GM18873 (cell line): ENCODE results near the gene ALOX15.
"Not testable (repeated sequence)": the region's sequence is repeated elsewhere in the genome, so short reads cannot be mapped to it uniquely, and the experiment has no call there.

ENCODE experiments used
- ATAC-seq: cut with Tn5 transposase; IDR thresholded peaks from one replicate; pipeline ENCODE4 v1.9.1; 2021; ENCODE audit warnings: mild to moderate bottlenecking, moderate library complexity, moderate number of reproducible peaks; ENCODE audit not compliant: unreplicated experiment, low FRiP score

The ALOX15 gene

DNA sequence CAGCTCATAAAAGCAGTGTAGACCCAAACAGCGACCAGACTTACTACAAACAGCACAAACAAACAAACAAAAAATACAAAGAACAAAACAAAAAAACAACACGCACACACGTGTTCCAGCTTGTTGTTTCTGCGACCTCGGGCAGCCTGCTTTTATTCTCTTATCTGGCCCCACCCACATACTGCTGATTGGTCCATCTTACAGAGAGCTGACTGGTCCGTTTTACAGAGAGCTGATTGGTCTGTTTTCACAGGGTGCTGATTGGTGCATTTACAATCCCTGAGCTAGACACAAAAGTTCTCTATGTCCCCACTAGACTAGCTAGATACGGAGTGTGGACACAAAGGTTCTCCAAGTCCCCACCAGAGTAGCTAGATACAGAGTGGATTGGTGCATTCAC, 14.5 kb upstream of the ALOX15 start:
- ATAC-seq: not testable (repeated sequence)

DNA sequence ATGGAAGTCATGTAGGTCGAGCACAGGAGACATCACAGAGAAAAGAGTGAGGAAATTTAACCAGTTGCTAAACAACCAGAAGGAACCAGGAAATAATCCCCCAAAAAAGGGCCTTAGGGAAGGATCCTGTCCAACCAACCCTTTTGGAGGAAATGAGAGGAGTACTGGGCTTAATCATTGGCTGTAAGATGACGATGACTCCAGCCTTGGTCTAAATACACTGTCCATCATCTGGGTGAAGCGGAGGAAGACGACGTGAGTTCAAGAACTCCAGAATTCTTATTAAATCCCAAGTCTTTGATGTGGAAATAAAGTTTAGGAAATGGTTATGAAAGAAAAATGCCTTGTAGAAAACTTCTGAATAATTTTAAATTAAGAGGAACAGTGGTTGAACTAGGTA, 11.5 kb upstream of the ALOX15 start:
- no peak for ATAC-seq

DNA sequence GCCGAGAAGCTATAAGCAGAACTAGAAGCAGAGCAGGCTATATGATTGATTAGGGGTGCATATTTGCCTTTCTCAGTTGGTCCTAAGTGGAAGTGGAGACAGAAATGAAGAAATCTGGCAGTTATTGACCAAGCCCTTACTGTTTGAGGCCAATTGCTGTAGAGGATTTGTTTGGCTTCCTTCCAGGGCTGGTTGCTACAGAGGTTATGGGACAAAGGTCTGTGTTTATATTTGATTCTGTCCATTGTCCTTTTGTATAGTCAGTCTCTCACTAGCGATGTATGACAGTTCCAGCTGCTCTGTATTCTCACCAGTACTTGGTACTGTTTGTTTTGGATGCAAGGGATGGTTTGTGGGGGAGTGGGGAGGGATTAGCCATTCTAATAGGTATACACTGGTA, 7.3 kb upstream of the ALOX15 start:
- no peak for ATAC-seq

DNA sequence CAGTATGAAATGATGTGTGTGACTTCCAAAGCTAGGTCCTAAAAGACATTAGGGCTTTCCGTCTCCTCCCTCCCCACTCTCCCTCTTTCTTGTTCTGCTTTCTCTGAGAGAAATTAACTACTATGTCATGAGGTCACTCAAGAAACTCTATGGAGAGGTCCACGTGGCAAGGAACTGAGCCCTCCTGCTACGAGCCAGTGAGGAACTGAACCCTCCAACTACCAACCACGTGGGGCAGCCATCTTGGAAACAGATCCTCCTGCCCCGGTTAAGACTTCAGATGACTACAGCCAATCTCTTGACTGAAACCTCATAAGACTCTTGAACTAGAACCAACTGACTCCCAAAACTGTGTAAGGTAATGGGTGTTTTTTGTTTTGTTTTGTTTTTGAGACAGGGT, 4.2 kb upstream of the ALOX15 start:
- no peak for ATAC-seq

DNA sequence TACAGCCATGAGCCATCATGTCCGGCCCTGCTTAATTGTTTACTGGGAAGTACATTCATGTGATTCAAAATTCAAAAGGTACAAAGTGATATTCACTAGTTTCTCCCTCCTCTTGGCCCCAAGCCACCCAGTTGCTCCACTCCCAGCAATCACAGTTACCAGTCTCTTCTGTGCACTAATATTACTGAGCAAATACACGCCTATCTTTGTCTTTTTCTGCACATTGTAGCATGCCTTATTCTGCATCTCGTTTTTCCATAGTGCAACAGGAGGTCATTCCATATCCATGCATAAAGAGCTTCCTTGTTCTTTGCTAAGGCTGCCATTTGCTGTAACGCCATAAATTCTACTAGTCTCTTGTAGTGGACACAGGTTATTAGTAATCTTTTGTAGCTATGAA, 2.2 kb upstream of the ALOX15 start:
- no peak for ATAC-seq

DNA sequence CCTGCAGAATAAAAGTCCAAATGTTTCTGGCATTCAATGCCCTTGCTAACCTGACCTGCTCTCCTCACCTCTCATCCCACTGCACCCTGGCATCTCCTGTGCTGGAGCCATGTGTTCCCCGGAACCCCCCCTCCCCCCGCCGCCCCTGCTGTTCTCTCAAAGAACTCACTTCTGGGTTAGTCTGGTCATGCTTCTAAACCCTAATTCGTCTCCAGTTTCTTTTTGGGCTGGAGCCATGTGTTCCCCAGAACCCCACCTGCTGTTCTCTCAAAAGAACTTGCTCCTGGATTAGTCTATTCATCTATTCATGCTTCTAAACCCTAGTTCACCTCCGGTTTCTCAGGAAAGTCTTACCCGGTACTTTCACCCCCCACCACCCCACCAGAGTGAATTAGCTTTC, 808 bp upstream of the ALOX15 start:
- no peak for ATAC-seq

DNA sequence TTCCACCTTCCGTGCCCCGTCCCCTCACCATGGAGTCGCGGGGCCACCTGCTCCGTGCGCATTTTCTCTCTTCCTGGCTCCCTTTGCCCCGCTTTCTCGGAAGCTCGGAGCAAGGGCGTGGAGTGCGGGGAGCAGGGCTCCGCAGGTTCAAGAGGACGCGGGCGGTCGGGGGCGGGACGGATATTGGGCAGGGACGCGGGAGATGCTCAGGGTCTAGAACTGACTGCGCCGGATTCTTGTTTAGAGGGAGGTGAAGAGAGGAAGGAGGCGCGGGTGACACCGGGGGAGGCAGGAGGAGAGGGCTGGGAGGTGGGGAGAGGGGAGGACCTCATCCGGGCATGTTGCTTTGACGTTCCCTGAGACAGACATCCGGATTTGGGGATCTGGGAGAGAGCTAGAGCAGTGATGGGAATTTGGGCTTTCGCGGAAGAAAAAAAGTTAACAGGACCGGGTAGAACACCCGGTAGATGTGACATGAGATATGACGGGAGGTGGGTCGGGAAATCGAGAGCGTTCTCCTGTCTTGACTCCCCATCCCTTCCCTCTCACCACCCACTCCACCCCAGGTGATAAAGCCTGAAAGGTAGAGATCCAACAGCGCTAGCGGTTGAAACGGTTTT, 799 bp downstream of the ALOX15 start:
- not testable (repeated sequence) for ATAC-seq

DNA sequence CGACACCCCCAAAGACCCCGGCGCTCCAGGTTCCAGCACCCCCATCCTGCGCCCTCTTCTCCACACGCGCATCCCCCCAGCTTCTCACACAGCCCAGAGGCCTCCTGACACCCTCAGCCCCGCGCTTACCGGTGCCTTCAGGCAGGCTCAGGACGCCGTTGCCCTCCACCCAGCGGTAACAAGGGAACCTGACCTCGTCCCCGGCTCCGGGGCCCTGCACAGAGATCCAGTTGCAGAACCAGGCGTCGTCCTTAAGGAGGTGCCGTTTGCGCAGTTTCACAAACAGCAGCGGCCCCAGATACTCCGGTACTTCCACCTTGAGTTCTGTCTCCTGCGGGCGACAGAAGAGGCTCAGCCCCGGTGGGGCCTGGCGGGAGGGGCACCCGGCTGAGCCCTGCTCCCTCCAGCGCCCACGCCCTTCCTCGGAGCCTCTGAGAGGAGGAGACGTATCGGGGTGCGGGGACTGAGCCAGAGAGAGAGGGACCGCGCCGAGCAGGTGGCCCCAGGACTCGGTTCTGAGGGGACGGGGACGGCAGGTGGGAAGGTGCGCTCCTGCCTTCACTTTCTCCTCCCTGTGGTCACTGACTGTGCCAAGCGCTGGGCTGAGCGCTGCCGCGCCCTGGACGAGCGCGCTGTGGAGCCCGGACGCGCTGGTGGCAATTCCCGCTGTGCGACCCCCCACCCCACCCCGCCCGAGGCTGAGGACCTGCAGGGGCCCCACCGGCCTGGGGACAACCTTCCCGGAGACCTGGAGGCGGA, 2.0 kb downstream of the ALOX15 start:
- not testable (repeated sequence) for ATAC-seq

DNA sequence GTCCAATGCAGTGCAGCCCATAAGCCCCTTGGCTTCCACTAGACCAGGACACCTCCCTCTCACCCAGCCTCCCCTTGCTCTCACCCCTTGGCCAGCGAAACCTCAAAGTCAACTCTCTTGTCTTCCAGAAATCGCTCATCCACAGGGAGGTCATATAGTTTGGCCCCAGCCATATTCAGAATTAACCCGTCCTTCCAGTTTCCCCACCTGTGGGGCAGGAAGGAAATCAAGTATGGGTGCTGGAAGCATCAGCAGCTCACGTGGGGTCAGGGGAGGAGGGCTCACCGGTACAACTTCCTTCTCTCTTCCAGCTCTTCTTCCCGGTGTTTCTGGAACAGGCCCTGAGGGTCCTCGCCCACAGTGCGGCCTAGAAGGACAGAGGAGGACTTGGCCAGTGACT, 2.7 kb downstream of the ALOX15 start:
- not testable (repeated sequence) for ATAC-seq

DNA sequence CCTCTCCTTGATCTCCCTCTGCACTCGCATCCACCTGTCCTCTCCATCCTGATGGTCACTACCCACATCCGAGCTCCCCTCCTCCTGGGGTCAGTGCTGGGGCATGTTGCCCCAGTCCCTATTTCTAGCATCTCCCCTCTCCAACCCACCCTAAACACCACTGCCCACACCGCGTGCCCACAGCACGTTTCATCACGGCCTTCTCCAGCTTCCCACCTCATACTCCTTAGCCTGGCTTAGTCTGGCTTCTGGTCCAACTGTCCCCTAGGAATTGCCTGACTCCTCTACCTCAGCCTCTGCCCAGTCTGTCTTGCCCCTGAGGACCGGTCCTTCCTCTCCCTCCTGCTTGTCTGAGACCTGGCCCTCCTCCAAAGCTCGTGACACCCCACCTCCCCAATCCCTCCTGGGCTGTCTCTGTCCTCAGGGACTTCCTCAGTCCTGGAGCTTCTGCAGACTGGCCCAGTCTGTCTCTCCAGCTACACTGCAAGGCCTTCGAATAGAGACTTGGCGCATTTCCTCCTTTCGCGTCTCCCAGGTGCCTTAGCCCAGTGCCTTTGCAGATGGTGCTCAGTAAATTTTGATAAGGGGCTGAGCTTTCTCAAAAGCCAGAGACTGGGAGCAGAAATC, 4.9 kb downstream of the ALOX15 start:
- no peak for ATAC-seq

DNA sequence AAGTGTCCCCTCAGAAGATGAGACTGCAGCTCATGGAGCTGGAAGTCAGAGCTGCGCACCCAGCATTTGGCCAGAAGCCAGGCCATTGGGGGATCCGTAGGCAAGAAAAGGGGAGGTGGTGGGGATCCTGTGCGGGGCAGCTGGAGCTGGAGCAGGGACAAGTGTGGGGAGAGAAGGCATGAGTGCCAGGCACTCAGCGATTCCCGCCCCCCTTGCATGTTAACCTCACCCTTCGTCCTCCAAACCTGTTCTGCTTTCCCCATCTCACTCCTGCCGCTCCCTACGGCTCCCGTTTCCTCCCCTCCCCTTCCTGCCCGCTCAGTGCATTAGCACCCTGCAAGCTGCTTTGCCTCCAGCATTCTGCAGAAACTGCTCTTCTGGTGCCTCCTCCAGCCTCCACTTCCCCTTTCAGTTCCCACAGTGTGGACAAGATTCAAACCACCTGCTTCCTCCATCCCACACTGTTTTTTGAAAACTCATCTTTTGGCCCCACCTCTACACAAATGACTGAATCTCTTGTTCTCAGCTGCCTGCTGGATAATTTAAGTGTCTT, 5.6 kb downstream of the ALOX15 start:
- ATAC-seq: no peak

DNA sequence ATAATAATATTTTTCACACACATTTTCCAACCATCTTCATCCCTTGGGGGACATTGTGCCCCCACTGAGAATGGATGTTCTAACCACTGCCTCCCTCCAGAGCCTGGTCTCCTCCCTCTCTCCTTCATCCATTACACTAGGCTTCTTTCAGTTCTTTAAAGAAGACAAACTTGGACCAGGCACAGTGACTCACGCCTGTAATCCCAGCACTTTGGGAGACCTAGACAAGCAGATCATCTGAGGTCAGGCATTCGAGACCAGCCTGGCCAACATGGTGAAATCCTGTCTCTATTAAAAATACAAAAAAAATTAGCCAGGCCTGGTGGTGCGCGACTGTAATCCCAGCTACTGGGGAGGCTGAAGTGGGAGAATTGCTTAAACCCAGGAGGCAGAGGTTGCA, 6.5 kb downstream of the ALOX15 start:
- ATAC-seq: no peak

DNA sequence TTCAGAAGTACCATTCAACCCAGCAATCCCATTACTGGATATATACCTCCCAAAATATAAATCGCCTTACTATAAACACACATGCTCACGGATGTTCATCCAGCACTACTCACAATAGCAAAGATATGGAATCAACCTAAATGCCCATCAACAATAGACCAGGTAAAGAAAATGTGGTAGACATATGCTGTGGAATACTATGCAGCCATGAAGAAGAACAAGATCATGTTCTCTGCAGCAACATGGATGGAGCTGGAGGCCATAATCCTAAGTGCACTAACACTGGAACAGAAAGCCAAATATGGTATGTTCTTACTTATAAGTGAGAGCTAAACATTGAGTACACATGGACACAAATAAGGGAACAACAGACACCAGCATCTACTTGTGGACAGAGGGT, 7.8 kb downstream of the ALOX15 start:
- no peak for ATAC-seq

DNA sequence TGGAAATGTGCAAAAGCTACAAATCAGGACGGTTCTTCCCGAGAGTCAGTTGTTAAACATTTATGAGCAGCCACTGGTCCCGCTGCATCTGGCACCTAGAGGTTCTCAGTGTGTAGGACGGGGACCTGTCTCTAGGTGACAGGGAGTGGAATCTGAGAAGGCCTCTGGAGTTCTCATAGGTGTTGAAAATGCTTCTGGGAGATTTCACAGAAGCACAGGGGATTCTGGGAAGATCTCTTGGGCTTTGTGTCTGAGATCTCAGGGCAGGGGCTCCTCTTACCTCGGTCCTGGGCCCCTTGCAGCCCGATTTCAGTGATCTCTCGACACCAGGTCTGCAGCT, 8.9 kb downstream of the ALOX15 start:
- ATAC-seq: no peak

DNA sequence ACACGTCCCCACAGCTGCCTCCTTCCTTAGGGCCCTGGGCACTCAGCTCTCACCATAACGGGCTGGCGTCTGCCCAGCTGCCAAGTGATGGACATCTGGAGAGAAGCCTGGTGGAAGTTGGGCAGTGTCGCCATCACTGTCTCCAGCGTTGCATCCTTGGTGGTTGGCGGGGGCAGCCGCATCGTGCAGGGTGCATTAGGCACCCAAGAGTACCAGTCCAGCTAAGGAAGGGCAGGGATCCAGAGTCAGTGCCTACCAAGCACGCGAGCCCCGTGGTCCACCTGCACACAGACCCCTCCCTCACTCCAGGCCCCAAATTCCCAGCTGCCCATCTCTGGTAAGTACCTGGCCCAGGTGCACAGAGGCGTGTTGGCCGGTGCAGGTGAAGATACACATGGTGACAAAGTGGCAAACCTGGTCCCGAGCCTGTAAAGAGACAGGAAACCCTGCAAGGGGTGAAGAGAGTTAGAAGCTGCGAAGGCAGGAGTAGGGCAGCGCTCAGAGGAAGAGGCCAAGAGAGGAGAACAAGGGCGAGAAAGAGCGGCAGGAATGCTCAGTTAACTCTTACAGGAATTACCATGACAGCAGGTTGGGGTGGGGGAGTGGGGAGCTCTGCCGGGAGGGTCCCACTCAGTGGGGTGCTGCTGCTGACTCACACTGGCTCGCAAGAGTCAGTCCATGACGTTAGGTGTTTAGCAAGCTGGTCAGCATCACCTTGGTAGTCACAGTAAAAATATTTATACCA, 9.5 kb downstream of the ALOX15 start:
- no peak for ATAC-seq

DNA sequence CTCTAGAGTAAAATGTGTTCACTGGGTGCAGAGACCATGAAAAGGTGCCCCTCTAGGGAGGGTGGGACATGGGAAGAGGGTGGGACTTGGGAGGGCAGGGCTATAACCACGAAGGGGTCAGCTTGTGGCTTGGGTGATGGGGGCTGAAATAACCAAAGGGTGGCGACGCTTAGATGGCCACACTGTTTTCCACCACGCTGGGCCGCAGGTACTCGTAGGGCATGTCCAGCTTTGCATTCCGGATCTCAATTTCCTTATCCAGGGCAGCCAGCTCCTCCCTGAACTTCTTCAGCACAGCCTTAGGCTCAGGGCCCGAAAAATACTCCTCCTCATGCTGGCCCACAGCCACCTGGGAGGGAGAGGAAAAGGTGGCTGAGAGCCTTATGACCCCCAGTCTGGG, 10.0 kb downstream of the ALOX15 start:
- no peak for ATAC-seq

DNA sequence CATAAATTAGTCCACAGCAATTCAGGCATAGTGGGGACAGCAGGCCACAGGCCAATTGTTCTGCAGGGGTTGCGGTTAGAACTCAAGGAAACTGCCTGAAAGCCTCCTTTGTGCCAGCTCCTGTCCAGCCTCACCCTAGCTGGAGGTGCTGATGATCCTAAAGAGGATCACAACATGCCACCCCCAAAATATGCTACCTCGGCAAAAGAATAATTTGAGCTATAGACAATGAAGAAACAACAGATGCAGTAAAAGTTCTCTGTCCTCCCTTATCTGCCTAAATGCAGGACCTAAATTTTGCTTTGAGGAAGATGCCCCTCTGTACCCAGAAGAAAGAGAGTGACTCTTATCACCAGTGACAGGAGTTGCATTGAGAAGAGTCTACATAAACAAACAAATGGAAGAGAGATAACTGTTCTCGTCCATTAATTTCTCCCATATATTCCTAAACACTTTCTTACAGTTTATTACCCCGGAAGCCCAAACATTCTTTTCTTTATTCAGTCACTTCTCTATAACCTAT, 14.7 kb downstream of the ALOX15 start:
- no peak for ATAC-seq

DNA sequence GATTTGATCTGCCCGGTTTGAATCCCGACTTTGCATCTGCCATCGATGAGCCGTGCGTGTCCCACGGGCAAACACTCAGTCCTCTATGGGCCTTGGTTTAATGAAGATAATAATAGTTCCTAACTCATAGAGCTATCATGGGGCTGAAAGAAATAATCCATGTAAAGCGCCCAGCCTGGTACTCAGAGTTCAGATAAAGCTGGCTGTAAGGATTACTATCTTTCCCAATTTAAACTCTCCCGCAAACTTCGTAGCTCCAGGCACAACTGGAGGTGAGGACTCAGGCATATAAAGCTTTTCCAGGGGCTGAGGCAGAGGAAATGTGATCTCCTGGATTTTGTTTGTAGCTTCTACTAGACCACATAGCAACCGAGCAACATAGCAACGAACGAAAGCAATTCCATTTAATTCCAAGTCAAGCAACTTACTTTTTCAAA, 16.3 kb downstream of the ALOX15 start:
- ATAC-seq: no peak

DNA sequence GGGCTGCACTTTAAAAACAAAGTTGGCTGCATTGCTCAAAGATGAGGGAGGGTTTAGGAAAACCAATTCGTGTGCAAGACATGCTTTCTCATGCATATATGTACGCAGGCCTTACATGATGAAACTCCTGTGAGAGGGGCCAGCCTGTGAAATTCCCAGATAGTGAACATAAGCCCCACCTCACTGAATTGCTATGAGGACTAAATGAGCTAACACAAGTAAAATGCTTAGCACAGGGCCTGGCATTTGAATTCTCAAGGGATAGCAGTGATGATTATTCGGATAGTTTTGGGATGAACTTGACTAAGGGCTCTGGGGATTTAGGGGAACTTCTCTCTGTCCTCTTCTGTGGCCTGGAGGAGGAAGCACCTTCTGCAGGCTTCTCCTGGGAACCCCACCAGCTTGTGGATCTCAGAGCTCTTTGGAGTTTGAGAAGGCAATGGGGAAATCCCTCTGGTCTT, 17.0 kb downstream of the ALOX15 start:
- not testable (repeated sequence) for ATAC-seq

DNA sequence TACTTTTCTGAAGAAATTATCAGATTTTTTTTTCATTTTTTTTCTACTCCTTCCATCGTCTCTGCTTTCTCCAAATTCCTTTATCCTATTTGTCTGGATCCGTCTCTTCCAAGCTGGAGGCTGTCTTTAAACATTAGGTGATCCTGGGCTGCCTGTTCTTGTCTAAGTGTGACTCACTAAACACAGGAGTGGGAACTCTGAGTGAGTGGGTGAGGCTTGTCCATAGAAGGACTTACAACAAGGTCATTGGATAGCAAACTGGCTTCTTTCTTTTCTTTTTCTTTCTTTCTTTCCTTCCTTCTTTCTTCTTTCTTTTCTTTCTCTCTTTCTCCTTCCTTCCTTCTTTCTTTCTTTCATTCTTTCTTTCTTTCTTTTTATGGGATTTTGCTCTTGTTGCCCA, 18.2 kb downstream of the ALOX15 start:
- ATAC-seq: no peak

DNA sequence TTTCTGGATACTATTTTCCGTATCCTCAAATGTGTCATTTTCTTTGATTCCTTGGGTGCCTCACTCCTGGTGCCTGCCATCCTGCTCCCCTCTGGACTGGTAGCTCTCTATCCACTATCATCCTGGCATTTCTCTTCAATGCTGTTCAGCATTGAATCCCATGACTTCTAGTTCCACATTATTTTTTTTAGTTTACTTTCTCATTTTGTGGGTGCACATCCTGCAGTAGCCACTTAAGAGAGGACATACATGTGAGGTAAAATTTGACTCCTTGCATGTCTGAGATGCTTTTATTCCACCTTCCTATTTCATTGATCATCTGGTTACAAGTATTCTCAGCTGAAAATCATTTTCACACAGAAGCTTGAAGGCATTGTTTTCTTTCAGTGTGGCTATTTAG, 19.1 kb downstream of the ALOX15 start:
- ATAC-seq: no peak
